ENCODE results near the gene BCL2.

Gene BCL2

DNA sequence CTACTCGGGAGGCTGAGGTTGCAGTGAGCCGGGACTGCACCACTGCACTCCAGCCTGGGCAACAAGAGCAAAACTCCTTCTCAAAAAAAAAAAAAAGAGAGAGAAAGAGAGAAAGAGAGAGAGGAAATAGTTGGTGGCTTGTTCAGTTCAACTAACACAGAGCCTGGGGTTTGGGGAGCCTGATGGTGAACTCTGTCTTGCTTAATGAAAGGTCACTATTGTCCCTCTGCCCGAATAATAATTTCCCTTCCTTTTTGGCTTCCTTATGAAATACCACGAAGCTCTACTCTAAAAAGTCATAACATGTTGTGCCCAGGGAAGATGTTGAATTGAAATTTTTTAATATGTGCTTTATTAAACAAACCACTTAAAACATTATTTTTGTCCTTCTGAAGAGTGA, 17.3 kb downstream of the BCL2 start:
- TF ChIP-seq, protein P1, sequence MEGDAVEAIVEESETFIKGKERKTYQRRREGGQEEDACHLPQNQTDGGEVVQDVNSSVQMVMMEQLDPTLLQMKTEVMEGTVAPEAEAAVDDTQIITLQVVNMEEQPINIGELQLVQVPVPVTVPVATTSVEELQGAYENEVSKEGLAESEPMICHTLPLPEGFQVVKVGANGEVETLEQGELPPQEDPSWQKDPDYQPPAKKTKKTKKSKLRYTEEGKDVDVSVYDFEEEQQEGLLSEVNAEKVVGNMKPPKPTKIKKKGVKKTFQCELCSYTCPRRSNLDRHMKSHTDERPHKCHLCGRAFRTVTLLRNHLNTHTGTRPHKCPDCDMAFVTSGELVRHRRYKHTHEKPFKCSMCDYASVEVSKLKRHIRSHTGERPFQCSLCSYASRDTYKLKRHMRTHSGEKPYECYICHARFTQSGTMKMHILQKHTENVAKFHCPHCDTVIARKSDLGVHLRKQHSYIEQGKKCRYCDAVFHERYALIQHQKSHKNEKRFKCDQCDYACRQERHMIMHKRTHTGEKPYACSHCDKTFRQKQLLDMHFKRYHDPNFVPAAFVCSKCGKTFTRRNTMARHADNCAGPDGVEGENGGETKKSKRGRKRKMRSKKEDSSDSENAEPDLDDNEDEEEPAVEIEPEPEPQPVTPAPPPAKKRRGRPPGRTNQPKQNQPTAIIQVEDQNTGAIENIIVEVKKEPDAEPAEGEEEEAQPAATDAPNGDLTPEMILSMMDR (IDR thresholded peaks at IDR 0.05; ENCODE audit: insufficient read depth, low read depth, low read length, missing control alignments): no peak
- no peak for DNase-seq (ENCODE audit: low read depth)
- no peak overlapping the region for H3K4me3 ChIP-seq (ENCODE audit: low read depth, low read length)

DNA sequence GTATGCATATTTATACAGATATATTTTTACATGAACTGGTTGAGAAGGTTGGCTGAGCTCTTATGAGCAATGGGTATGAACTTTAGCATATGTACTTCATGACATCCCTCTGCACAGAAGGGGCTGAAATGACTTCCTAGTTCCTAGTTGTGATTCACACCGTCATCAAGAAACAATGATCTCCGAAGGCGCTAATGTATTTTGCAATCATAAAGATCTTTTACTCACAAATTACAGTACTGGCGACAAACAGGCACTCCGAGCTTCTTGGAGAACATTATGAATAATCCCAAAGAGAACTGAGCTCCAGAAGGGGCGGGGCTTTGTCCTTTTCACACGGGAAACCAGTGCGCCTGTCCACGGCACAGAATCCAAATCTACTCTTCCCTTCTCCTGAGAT, 18.1 kb downstream of the BCL2 start:
- TF ChIP-seq, protein P1 (IDR thresholded peaks at IDR 0.05; ENCODE audit: insufficient read depth, low read depth, low read length, missing control alignments): no peak
- DNase-seq (ENCODE audit: low read depth): no peak

GRCh38 chr18:63299837-63300745, 19.5 kb downstream of the BCL2 start:
- TF ChIP-seq, protein P1 (IDR thresholded peaks at IDR 0.05; ENCODE audit: insufficient read depth, low read depth, low read length, missing control alignments): no peak
- peak; percentile 77 for DNase-seq (ENCODE audit: low read depth)
- no peak overlapping the region for H3K4me3 ChIP-seq (ENCODE audit: low read depth, low read length)

More for the DNA sequence above, 18.1 kb downstream of the BCL2 start:
- H3K4me3 ChIP-seq (ENCODE audit: low read depth, low read length): no peak overlapping the region

- DNase-seq (ENCODE audit: low read depth): no peak
- TF ChIP-seq, protein P1 (IDR thresholded peaks at IDR 0.05; ENCODE audit: insufficient read depth, low read depth, low read length, missing control alignments): no peak
- no peak overlapping the region for H3K4me3 ChIP-seq (ENCODE audit: low read depth, low read length)
These were observed 20.9 kb downstream of the BCL2 start for GRCh38 chr18:63298400-63299365.

DNA sequence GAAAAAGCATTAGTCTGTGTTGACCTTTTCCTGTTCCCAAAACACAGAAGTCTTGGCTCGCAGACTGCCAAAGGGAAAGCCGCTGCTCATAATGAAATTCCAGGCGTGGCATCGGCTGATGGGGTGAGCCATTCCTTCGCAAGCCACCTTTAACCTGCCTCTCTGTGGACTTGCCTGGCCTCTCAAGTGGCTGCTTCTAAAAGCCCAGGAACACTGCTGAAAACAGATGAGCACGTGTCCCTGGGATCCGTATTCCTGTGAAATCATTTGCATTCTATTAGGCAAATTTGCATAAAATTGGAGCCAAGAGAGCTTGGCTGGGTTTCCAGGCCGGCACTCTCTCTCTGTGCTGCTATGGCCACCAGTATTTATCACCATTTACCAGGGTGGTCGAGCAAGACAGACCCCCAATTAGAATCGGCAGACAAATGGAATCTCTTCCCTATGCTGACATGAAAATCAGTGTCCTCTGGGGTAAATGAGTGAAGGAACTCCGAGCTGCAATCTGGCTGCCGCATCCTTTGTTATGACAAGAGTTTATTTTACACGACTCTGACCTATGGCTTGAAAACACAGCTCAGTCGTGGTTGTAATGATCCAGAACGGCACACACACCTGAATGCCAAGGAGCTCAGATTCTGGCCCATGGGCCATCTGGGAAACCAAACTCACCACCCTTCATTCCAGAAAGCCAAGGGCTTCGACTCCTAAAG, 21.7 kb downstream of the BCL2 start:
- no peak overlapping the region for H3K4me3 ChIP-seq (ENCODE audit: low read depth, low read length)
- TF ChIP-seq, protein P1 (IDR thresholded peaks at IDR 0.05; ENCODE audit: insufficient read depth, low read depth, low read length, missing control alignments): no peak
- DNase-seq (ENCODE audit: low read depth): no peak

GRCh38 chr18:63293935-63294334, 25.6 kb downstream of the BCL2 start:
- TF ChIP-seq, protein P1 (IDR thresholded peaks at IDR 0.05; ENCODE audit: insufficient read depth, low read depth, low read length, missing control alignments): no peak
- no peak overlapping the region for H3K4me3 ChIP-seq (ENCODE audit: low read depth, low read length)
- no peak for DNase-seq (ENCODE audit: low read depth)
